Measurements from ENCODE around the gene YBX3. TPM values are rescaled to one million over a fixed set of nuclear protein-coding genes. Genes with fewer than 3 reads are reported as not detected.

The YBX3 gene
- total RNA-seq, 1 donor from 2014 or later = 150 TPM

Other genes with a start within 250 kb of the YBX3 start
- gene EIF2S3B, start 217.4 kb downstream of the YBX3 start, total RNA-seq = 0.48 and 0.52 TPM in 2 replicates
- 69.4 and 70.2 TPM in 2 replicates for gene MAGOHB, start 109.7 kb downstream of the YBX3 start, total RNA-seq
- not detected in 2 replicates for gene STYK1, start 49.3 kb downstream of the YBX3 start, total RNA-seq
- gene TAS2R7, start 79.3 kb upstream of the YBX3 start, total RNA-seq = not detected in 2 replicates
- gene TAS2R8, start 84.0 kb upstream of the YBX3 start, total RNA-seq = not detected in 2 replicates
- gene TAS2R9, start 86.8 kb upstream of the YBX3 start, total RNA-seq = not detected in 2 replicates
- gene TAS2R10, start 103.0 kb upstream of the YBX3 start, total RNA-seq = not detected in 2 replicates
- gene PRR4, start 126.2 kb upstream of the YBX3 start, total RNA-seq = 1.6 and 1.7 TPM in 2 replicates
- 17.2 and 22.3 TPM in 2 replicates for gene PRH1, start 160.9 kb upstream of the YBX3 start, total RNA-seq
- gene TAS2R13, start 186.2 kb upstream of the YBX3 start, total RNA-seq = 0.74 and 0.84 TPM in 2 replicates
- not detected in 2 replicates for gene PRH2, start 205.9 kb upstream of the YBX3 start, total RNA-seq
- 2.6 and 2.8 TPM in 2 replicates for gene TAS2R14, start 215.9 kb upstream of the YBX3 start, total RNA-seq